Omental fat pad (tissue), 4 donors: ENCODE results near the gene DOCK4. TPM values are rescaled to one million over a fixed set of nuclear protein-coding genes. Genes with fewer than 3 reads are reported as not detected.

Source experiments
- ATAC-seq: fragments of 150-250 bp; one replicate; pipeline ENCODE4 v1.9.1; 2016; ENCODE audit warnings: mild to moderate bottlenecking, moderate library complexity; ENCODE audit not compliant: low FRiP score
- DNase-seq: peaks from one replicate; pipeline ENCODE4 v3.0.0-alpha.2; 2019; ENCODE audit warnings: low spot score
- total RNA-seq, 4 donors: library from RNA; depleted of rRNA; stranded (reverse); fragments of >200 nt; gene quantifications; one replicate each; pipeline ENCODE4 v1.1.0, GENCODE V29; 2016
- TF ChIP-seq, protein P1 (sequence below), 3 donors: fragments of 450-650 bp; IDR thresholded peaks; one replicate each; pipeline ENCODE4 v1.5.1; 2016 to 2017; ENCODE audit warnings: antibody characterized with exemption in 3 of 3, mild to moderate bottlenecking in 3 of 3, moderate library complexity in 2 of 3

DOCK4 gene
- total RNA-seq, 4 donors from 2014 or later, result 47.5 to 86.9 (median 59.7) TPM

GRCh38 chr7:112207765-112208164, 1.6 kb upstream of the DOCK4 start:
- ATAC-seq, result no peak
- DNase-seq, result no peak
- TF ChIP-seq, protein P1, sequence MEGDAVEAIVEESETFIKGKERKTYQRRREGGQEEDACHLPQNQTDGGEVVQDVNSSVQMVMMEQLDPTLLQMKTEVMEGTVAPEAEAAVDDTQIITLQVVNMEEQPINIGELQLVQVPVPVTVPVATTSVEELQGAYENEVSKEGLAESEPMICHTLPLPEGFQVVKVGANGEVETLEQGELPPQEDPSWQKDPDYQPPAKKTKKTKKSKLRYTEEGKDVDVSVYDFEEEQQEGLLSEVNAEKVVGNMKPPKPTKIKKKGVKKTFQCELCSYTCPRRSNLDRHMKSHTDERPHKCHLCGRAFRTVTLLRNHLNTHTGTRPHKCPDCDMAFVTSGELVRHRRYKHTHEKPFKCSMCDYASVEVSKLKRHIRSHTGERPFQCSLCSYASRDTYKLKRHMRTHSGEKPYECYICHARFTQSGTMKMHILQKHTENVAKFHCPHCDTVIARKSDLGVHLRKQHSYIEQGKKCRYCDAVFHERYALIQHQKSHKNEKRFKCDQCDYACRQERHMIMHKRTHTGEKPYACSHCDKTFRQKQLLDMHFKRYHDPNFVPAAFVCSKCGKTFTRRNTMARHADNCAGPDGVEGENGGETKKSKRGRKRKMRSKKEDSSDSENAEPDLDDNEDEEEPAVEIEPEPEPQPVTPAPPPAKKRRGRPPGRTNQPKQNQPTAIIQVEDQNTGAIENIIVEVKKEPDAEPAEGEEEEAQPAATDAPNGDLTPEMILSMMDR (IDR thresholded peaks at IDR 0.05), result no peak

- TF ChIP-seq, protein P1 (IDR thresholded peaks at IDR 0.05), result no peak
- ATAC-seq, result no peak
- DNase-seq, result no peak
Observed at GRCh38 chr7:112206991-112207592, 893 bp upstream of the DOCK4 start.

DNA sequence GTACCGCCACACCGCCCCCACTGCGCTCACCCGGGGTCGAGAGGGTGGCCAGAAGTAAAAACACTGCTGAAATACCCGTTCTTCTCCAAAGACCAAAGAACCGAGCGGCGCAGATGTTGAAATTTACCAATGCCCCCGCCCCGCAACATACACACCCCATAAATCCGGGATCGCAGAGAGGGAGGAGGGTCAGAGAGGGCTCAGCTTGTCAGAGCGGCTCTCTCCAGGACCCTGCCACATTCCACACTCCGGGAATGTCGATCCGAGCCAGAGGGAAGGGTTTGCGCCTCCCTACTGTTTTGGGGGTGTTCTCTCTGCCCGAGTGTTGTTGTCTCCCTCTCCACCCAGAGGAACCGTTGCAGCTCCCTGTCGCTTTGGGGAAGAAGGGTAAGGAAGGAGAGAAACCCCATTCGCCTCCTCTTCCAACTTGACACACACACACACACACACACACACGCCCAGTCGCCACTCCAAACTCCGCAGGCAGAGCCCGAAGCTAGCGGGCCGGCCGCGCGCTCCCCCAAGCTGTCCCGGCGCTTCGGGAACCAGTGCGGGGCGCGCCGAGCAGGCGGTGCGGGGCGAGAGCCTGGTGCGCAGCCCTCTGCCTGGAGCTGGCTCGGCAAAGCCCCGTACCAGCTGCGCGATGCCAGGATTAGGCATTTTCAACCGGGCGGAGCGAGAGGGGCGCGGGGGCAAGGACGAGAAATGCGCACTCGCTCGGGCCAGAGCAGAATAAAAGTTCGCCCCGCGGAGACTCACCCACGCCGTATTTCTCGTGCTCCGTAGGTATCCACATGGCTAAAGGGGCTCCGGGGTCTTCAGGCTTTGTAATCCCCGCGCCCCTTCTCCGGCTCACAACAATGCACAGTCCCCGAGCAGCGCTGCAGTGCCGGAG, 609 bp downstream of the DOCK4 start:
- ATAC-seq, result peak; percentile 30
- DNase-seq, result no peak
- TF ChIP-seq, protein P1 (IDR thresholded peaks at IDR 0.05), result no peak

DNA sequence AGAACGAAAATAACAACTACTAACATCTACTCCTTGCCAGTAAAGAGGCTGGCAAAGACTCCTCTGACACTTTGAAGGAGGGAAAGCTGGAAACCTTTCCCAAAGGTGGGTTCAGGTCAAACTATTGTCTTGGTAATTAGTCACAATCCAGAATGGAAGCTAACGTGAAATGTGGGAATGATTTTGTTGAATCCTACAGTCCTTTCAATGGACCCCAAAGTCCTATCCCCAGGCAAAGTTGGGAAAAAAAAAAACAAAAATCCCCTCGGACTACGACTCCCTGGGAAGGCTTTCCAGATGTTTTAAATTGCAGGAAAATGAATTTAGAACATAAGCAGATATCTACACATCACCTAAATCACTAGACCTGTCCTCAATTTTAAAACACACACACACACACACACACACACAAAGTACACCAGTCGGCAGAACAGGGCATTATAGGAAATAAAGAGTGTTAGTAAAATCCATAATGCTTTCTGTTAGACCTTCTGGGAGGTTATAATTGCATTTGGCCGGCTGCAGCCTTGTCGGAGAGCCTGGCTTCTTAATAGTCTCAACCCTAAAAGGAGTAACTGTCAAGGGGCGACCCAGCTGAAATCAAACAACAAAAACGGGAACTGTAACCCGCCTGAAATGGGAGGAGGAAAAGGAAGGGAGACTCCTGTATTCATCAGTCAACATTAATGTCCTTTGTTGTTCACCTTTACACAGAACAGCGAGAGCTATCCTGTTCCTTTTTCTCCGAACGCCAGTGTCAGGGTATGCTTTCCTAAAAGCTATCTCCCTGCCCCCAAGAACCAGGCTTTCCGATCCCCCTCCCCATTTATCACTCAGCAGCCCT, 1.5 kb downstream of the DOCK4 start:
- ATAC-seq, result no peak
- TF ChIP-seq, protein P1 (IDR thresholded peaks at IDR 0.05), result no peak

DNA sequence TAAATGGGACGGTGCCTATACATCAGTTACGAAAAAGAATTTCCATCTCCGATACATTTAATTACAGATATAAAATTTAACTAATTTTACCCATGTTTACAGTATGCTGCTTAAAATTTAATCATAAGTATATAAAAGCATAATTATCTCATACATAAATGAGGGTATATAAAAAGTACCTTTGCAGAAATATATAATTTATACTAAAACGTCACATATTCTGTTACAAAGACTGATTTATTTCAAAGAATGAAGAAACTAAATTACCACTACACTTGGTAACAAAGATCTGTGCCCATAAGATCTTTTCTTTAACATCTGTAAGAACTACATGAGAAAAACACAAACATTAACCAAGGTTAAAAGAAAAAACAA, 2.8 kb downstream of the DOCK4 start:
- TF ChIP-seq, protein P1 (IDR thresholded peaks at IDR 0.05), result no peak
- ATAC-seq (no peak), DNase-seq (no peak)

More for the DNA sequence above, 1.5 kb downstream of the DOCK4 start:
- DNase-seq, result no peak

GRCh38 chr7:112202816-112203215, 3.4 kb downstream of the DOCK4 start:
- peak; percentile 45 for DNase-seq
- no peak for ATAC-seq
- TF ChIP-seq, protein P1 (IDR thresholded peaks at IDR 0.05), result no peak
